Measurements from ENCODE around the gene TBC1D9.

TBC1D9 gene

GRCh38 chr4:140633124-140633523, 123.1 kb downstream of the TBC1D9 start:
- FAIRE-seq, result no peak
- no peak for TF ChIP-seq POLR2A (IDR thresholded peaks at IDR 0.05; ENCODE audit: low read depth, low read length)
- no peak for DNase-seq (ENCODE audit: insufficient read length, low spot score)

DNA sequence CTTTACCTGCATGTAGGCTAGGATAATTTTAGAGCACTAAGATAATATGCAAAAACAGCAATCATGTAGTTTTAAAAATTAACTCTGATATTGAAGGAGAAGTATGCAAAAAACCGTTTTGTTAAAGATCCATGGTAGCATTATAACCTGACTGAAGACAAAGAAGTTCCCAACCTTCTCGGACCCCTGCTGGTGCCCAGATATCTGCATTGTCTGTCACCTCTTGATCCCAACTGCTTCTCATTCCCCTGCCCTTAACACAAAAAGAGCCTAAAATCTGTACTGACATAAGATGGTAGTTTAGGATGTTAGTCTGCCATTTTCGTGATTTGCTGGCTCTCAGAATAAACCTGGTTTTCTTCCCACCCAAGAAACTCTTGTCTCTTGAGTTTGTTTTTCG, 125.9 kb downstream of the TBC1D9 start:
- no peak for TF ChIP-seq POLR2A (IDR thresholded peaks at IDR 0.05; ENCODE audit: low read depth, low read length)
- FAIRE-seq (no peak), DNase-seq (ENCODE audit: insufficient read length, low spot score) (no peak)

- TF ChIP-seq POLR2A (IDR thresholded peaks at IDR 0.05; ENCODE audit: low read depth, low read length), result no peak
- DNase-seq (ENCODE audit: insufficient read length, low spot score) (no peak), FAIRE-seq (no peak)
Observed at GRCh38 chr4:140628016-140628415, 128.2 kb downstream of the TBC1D9 start.

- DNase-seq (ENCODE audit: insufficient read length, low spot score) (no peak), FAIRE-seq (no peak)
- no peak for TF ChIP-seq POLR2A (IDR thresholded peaks at IDR 0.05; ENCODE audit: low read depth, low read length)
Observed at GRCh38 chr4:140626661-140627376, 129.4 kb downstream of the TBC1D9 start.

- no peak for TF ChIP-seq POLR2A (IDR thresholded peaks at IDR 0.05; ENCODE audit: low read depth, low read length)
- DNase-seq (ENCODE audit: insufficient read length, low spot score) (no peak), FAIRE-seq (no peak)
Observed at GRCh38 chr4:140622333-140622958, 133.7 kb downstream of the TBC1D9 start.

DNA sequence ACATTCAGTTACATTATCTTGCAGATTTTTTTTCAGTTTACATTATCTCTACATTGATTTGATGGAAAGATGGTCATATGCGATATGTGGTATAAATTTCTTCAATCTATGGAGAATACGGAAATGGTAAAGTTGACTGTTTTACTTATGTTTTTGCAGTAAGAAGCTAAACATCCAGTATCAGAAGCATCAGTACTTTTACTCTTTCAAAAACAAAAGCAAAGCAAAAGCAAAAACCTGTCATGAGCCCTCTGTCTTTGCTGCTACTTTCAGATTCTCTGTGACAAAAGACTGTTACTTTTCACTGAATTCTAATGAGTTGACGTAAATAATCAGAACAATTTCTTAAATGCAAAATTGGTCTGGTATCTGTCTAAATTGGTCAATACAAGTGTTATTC, 135.0 kb downstream of the TBC1D9 start:
- TF ChIP-seq POLR2A (IDR thresholded peaks at IDR 0.05; ENCODE audit: low read depth, low read length), result no peak
- DNase-seq (ENCODE audit: insufficient read length, low spot score) (no peak), FAIRE-seq (no peak)

DNA sequence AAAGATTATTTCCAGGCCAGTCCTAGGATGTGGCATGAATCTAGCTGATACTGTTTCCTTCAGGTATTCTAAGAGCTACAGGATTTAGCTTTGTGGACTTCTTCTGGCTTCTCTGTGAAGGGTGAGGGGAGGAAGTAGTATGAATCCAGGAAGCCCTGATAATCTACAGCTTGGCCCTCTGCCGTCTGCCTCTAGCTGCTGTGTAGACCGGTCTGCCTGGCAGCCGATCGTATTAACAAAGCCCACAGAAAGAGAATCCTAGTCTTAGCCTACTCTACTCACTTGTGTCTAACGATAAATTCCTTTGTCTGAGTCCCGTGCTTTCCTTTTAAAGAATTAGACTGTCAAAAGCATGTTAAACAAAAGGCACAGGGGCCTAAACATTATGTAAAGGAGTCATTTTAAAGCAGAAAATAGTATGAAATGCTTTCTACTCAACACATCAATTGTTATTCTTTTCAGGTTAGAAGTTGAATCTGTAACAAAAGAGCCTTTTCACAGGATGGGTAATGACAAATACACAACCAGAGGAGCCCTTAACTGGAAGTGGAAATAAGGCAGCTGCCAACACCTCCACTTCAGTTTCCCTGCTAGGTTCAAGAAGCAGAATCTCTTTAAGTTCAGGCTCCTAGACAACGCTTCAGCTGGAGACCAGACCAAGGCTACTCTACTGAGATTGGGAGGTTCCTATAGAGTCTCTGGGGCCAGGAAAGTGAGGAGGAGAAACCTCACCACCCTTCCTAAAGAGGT, 138.5 kb downstream of the TBC1D9 start:
- no peak for TF ChIP-seq POLR2A (IDR thresholded peaks at IDR 0.05; ENCODE audit: low read depth, low read length)
- DNase-seq (ENCODE audit: insufficient read length, low spot score), result no peak
- FAIRE-seq, result no peak

DNA sequence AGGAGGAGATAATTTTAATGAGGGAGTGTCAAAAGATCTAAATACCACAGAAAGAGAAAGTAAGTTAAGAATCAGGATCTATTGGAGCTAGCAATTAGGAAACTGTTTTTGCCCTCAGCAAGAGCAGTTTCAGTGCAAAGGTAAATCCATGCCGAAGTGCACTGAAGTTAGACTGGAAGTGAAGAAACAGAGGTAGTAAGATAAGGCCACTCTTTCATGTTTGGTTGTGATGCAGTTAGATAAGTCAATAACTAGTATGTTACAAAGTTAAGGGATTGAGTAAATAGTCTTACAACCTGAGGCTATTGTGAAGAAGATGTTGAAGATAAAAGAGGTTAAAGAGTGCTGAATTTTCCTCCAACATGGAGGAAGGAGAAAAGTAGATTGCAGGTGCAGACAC, 140.7 kb downstream of the TBC1D9 start:
- FAIRE-seq (no peak), DNase-seq (ENCODE audit: insufficient read length, low spot score) (no peak)
- TF ChIP-seq POLR2A (IDR thresholded peaks at IDR 0.05; ENCODE audit: low read depth, low read length), result no peak

- no peak for FAIRE-seq
- DNase-seq (ENCODE audit: insufficient read length, low spot score), result no peak
- no peak for TF ChIP-seq POLR2A (IDR thresholded peaks at IDR 0.05; ENCODE audit: low read depth, low read length)
Observed at GRCh38 chr4:140612357-140612756, 143.8 kb downstream of the TBC1D9 start.

- no peak for TF ChIP-seq POLR2A (IDR thresholded peaks at IDR 0.05; ENCODE audit: low read depth, low read length)
- DNase-seq (ENCODE audit: insufficient read length, low spot score), result no peak
- no peak for FAIRE-seq
Observed at GRCh38 chr4:140611854-140612253, 144.3 kb downstream of the TBC1D9 start.

DNA sequence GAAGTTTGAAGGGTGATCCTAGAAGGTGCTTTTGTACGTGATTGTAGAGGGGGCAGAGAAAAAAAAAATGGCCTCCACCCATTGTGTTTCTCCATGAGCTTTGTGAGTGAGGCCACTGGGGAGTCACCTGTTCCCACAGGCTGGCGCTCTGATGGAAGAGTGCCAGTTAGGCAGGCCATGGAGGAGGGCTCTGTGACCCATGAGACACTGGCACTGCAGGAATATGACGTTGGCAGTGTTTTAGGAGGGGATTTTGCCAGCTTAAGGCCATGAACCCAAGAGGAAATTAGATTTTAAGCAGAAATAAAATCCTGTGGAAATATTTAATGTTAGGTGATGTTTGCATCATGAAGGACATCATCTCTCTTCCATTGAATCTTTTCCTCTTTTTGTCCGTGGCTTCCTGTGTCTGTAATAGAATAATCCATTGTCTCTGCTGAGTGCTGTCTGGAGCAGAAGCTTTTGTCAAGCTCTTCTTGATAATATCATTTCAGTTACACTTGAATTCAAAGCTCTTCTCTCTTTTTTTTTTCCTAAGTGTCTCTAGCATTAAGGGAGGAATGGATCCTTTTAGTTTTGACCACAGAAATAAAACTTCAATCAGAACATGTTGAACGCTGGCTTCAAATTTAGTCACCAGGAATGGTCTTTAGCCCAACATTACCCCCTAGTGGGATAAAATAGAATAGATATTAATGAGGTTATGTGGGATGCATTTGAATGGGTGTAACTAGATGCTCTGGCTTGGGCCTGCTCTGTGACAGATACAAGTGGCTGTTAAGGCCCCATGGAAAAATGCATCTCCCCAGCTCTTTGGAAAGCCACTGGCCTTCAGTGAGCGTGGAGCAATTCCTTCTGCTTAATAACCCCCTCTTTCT, 146.4 kb downstream of the TBC1D9 start:
- TF ChIP-seq POLR2A (IDR thresholded peaks at IDR 0.05; ENCODE audit: low read depth, low read length), result no peak
- peak; percentile 15 for DNase-seq (ENCODE audit: insufficient read length, low spot score)
- no peak for FAIRE-seq

DNA sequence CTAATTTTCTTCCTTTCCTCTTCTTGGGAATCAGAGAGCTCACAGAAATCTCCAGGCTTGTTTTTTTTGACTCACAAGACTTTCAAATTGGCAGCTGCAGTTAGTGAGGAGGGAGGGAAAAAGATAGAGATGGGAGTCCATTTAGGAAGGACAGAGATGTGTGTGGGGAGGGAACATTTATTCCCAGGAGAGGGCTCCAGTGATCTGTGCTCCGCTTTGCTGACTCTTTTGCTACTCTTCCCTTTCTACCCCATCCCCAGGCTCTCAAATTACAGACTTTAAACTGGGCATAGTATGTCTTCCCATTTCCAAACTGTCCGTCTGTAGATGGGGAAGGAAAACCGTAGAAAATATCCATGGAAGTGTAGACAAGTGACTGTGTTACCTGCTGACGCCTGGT, 148.3 kb downstream of the TBC1D9 start:
- DNase-seq (ENCODE audit: insufficient read length, low spot score) (no peak), FAIRE-seq (no peak)
- TF ChIP-seq POLR2A (IDR thresholded peaks at IDR 0.05; ENCODE audit: low read depth, low read length), result no peak

- no peak for TF ChIP-seq POLR2A (IDR thresholded peaks at IDR 0.05; ENCODE audit: low read depth, low read length)
- FAIRE-seq (no peak), DNase-seq (ENCODE audit: insufficient read length, low spot score) (no peak)
Observed at GRCh38 chr4:140604544-140604943, 151.6 kb downstream of the TBC1D9 start.

GRCh38 chr4:140603286-140603685, 152.9 kb downstream of the TBC1D9 start:
- no peak for TF ChIP-seq POLR2A (IDR thresholded peaks at IDR 0.05; ENCODE audit: low read depth, low read length)
- no peak for FAIRE-seq
- no peak for DNase-seq (ENCODE audit: insufficient read length, low spot score)
